GM23338 (cell line): ENCODE data around the gene STARD3. TPM values are rescaled to one million over a fixed set of nuclear protein-coding genes. Genes with fewer than 3 reads are reported as not detected.

Experiments used
- ATAC-seq: fragments of 200-7000 bp; cut with Tn5 transposase; 3 replicates; pipeline ENCODE4 v1.9.1; 2020
- DNase-seq: peaks from one replicate; pipeline ENCODE4 v3.0.0-alpha.2; 2015; ENCODE audit warnings: low spot score
- H2AFZ ChIP-seq: fragments of 200-600 bp; sonication (generic); 2 replicates; pipeline ENCODE4 v1.8.0; 2016; ENCODE audit warnings: antibody characterized with exemption, mild to moderate bottlenecking, moderate library complexity
- H3F3A ChIP-seq: fragments of 200-600 bp; sonication (generic); replicated peaks from 2 replicates; pipeline ENCODE4 v1.8.0; 2017; ENCODE audit warnings: antibody characterized with exemption, mixed run types, low read depth
- H3K27ac ChIP-seq: fragments of 200-600 bp; sonication (generic); 2 replicates; pipeline ENCODE4 v1.6.1; 2016; ENCODE audit warnings: low read depth
- H3K27me3 ChIP-seq: fragments of 200-600 bp; sonication (generic); 2 replicates; pipeline ENCODE4 v1.8.0; 2016; ENCODE audit warnings: mild to moderate bottlenecking, mixed run types, moderate library complexity; ENCODE audit not compliant: insufficient read depth
- H3K36me3 ChIP-seq: fragments of 200-600 bp; sonication (generic); 2 replicates; pipeline ENCODE4 v1.8.0; 2016; ENCODE audit warnings: mild to moderate bottlenecking; ENCODE audit not compliant: insufficient read depth
- H3K4me1 ChIP-seq: fragments of 200-600 bp; sonication (generic); 2 replicates; pipeline ENCODE4 v1.8.0; 2016; ENCODE audit warnings: mild to moderate bottlenecking, moderate library complexity; ENCODE audit not compliant: insufficient read depth
- H3K4me2 ChIP-seq: fragments of 200-600 bp; sonication (generic); 2 replicates; pipeline ENCODE4 v1.7.1; 2017; ENCODE audit warnings: mixed run types
- H3K4me3 ChIP-seq: fragments of 200-600 bp; sonication (generic); 2 replicates; pipeline ENCODE4 v1.6.1; 2016; ENCODE audit warnings: mixed run types
- H3K79me2 ChIP-seq: fragments of 200-600 bp; sonication (generic); replicated peaks from 2 replicates; pipeline ENCODE4 v1.8.0; 2017; ENCODE audit warnings: mild to moderate bottlenecking; ENCODE audit not compliant: insufficient read depth
- H3K9me2 ChIP-seq: fragments of 200-600 bp; sonication (generic); 2 replicates; pipeline ENCODE4 v1.8.0; 2017; ENCODE audit not compliant: insufficient read depth
- H4K20me1 ChIP-seq: fragments of 200-600 bp; sonication (generic); replicated peaks from 2 replicates; pipeline ENCODE4 v1.8.0; 2017; ENCODE audit warnings: mild to moderate bottlenecking; ENCODE audit not compliant: insufficient read depth
- H3K27ac Mint-ChIP-seq: 2 replicates; pipeline ENCODE4 v1.8.0; 2020; ENCODE audit warnings: inconsistent platforms, mild to moderate bottlenecking, moderate library complexity, mixed read lengths
- H3K27me3 Mint-ChIP-seq: 3 replicates; pipeline ENCODE4 v1.8.0; 2022; ENCODE audit warnings: low read depth, mild to moderate bottlenecking, moderate library complexity, mixed read lengths, inconsistent platforms; ENCODE audit not compliant: insufficient read depth, poor library complexity
- H3K36me3 Mint-ChIP-seq: 3 replicates; pipeline ENCODE4 v1.8.0; 2021; ENCODE audit warnings: low read depth, mild to moderate bottlenecking, inconsistent platforms, moderate library complexity, mixed read lengths
- H3K4me1 Mint-ChIP-seq: 3 replicates; pipeline ENCODE4 v1.8.0; 2020; ENCODE audit warnings: mild to moderate bottlenecking, inconsistent platforms, mixed read lengths
- H3K4me3 Mint-ChIP-seq: 3 replicates; pipeline ENCODE4 v1.8.0; 2021; ENCODE audit warnings: moderate library complexity, mild to moderate bottlenecking, inconsistent platforms, mixed read lengths
- H3K9me3 Mint-ChIP-seq: 3 replicates; pipeline ENCODE4 v1.8.0; 2020; ENCODE audit warnings: moderate library complexity, mild to moderate bottlenecking, inconsistent platforms, mixed read lengths
- CREB1 ChIP-seq: fragments of 250-450 bp; sonication (Bioruptor Pico); IDR thresholded peaks from 2 replicates; pipeline ENCODE4 v1.5.0; 2020; ENCODE audit warnings: low read depth, mild to moderate bottlenecking, moderate library complexity
- EZH2phosphoT487 ChIP-seq: fragments of 200-600 bp; sonication (generic); IDR thresholded peaks from one replicate; pipeline ENCODE4 v1.8.1; 2018; ENCODE audit warnings: antibody characterized with exemption; ENCODE audit not compliant: unreplicated experiment
- JUNB ChIP-seq: IDR thresholded peaks from one replicate; pipeline ENCODE4 v1.6.1; 2016; ENCODE audit warnings: antibody characterized with exemption; ENCODE audit not compliant: unreplicated experiment
- NANOG ChIP-seq: IDR thresholded peaks from 2 replicates; pipeline ENCODE4 v1.6.1; 2016; ENCODE audit warnings: antibody characterized with exemption, borderline replicate concordance
- STAT1 ChIP-seq: IDR thresholded peaks from one replicate; pipeline ENCODE4 v1.6.1; 2016; ENCODE audit warnings: antibody characterized with exemption; ENCODE audit not compliant: unreplicated experiment
- ZNF114 ChIP-seq: fragments of 250-450 bp; sonication (Bioruptor Pico); IDR thresholded peaks from 2 replicates; pipeline ENCODE4 v1.5.0; 2020; ENCODE audit warnings: mild to moderate bottlenecking, moderate library complexity
- polyA plus RNA-seq: library from polyadenylated mRNA; unstranded; fragments of >200 nt; fragmentation: Nextera tagmentation; extraction: Ambion mirVana; gene quantifications from 2 replicates; pipeline ENCODE4 v1.2.1, GENCODE V29; 2016
- total RNA-seq: library from RNA; depleted of rRNA; stranded (reverse); fragments of >200 nt; shearing (Covaris generic); gene quantifications from 2 replicates; pipeline ENCODE4 v1.2.3, GENCODE V29; 2014
- TF ChIP-seq, protein P1 (sequence below): IDR thresholded peaks from one replicate; pipeline ENCODE4 v1.6.1; 2018; ENCODE audit warnings: antibody characterized with exemption; ENCODE audit not compliant: unreplicated experiment
- TF ChIP-seq, protein P2 (sequence below): IDR thresholded peaks from 2 replicates; pipeline ENCODE4 v1.6.1; 2016; ENCODE audit warnings: antibody characterized with exemption
- TF ChIP-seq, protein P3 (sequence below), 2 experiments: fragments of 200-600 bp in 1 of 2; sonication (generic) in 1 of 2; conservative IDR thresholded peaks; 2 replicates each; pipeline versions ENCODE4 v1.5.1 to v1.6.1; 2016 to 2017; ENCODE audit warnings: antibody characterized with exemption in 2 of 2, low read depth in 2 of 2, mild to moderate bottlenecking in 2 of 2, moderate library complexity in 1 of 2

Gene STARD3
- total and polyA plus RNA-seq, 2 experiments from 2014 or later = 26.4 to 53.3 TPM

DNA sequence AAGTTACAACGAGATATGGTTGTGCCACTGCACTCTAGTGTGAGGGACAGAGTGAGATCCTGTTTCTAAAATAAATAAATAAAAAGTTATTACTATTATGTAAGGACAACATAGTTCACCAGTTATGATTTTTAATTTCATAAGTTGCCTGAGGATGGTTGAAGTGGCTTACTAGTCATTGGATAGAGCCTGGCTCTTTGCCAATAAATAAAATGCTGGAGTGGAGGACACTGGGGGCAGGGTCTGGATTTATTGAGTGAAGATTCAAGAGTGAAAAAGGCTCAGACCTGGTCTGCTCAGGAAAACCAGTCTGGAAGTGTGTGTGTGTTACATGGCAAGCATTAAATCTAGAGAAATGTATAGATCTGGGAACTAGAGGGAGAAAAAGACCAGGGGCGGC, 2.1 kb downstream of the STARD3 start (continued):
- TF ChIP-seq, protein P1, sequence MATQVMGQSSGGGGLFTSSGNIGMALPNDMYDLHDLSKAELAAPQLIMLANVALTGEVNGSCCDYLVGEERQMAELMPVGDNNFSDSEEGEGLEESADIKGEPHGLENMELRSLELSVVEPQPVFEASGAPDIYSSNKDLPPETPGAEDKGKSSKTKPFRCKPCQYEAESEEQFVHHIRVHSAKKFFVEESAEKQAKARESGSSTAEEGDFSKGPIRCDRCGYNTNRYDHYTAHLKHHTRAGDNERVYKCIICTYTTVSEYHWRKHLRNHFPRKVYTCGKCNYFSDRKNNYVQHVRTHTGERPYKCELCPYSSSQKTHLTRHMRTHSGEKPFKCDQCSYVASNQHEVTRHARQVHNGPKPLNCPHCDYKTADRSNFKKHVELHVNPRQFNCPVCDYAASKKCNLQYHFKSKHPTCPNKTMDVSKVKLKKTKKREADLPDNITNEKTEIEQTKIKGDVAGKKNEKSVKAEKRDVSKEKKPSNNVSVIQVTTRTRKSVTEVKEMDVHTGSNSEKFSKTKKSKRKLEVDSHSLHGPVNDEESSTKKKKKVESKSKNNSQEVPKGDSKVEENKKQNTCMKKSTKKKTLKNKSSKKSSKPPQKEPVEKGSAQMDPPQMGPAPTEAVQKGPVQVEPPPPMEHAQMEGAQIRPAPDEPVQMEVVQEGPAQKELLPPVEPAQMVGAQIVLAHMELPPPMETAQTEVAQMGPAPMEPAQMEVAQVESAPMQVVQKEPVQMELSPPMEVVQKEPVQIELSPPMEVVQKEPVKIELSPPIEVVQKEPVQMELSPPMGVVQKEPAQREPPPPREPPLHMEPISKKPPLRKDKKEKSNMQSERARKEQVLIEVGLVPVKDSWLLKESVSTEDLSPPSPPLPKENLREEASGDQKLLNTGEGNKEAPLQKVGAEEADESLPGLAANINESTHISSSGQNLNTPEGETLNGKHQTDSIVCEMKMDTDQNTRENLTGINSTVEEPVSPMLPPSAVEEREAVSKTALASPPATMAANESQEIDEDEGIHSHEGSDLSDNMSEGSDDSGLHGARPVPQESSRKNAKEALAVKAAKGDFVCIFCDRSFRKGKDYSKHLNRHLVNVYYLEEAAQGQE = no peak
- TF ChIP-seq STAT1 = no peak
- TF ChIP-seq EZH2phosphoT487 = no peak
- no peak for TF ChIP-seq JUNB
- no peak for TF ChIP-seq CREB1
- TF ChIP-seq, protein P2, sequence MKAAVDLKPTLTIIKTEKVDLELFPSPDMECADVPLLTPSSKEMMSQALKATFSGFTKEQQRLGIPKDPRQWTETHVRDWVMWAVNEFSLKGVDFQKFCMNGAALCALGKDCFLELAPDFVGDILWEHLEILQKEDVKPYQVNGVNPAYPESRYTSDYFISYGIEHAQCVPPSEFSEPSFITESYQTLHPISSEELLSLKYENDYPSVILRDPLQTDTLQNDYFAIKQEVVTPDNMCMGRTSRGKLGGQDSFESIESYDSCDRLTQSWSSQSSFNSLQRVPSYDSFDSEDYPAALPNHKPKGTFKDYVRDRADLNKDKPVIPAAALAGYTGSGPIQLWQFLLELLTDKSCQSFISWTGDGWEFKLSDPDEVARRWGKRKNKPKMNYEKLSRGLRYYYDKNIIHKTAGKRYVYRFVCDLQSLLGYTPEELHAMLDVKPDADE = no peak
- TF ChIP-seq, protein P3, sequence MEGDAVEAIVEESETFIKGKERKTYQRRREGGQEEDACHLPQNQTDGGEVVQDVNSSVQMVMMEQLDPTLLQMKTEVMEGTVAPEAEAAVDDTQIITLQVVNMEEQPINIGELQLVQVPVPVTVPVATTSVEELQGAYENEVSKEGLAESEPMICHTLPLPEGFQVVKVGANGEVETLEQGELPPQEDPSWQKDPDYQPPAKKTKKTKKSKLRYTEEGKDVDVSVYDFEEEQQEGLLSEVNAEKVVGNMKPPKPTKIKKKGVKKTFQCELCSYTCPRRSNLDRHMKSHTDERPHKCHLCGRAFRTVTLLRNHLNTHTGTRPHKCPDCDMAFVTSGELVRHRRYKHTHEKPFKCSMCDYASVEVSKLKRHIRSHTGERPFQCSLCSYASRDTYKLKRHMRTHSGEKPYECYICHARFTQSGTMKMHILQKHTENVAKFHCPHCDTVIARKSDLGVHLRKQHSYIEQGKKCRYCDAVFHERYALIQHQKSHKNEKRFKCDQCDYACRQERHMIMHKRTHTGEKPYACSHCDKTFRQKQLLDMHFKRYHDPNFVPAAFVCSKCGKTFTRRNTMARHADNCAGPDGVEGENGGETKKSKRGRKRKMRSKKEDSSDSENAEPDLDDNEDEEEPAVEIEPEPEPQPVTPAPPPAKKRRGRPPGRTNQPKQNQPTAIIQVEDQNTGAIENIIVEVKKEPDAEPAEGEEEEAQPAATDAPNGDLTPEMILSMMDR (conservative IDR thresholded peaks at IDR 0.05; ENCODE audit: low read depth in 2 of 2) = no peak
- TF ChIP-seq ZNF114 = no peak
- no peak for TF ChIP-seq NANOG

DNA sequence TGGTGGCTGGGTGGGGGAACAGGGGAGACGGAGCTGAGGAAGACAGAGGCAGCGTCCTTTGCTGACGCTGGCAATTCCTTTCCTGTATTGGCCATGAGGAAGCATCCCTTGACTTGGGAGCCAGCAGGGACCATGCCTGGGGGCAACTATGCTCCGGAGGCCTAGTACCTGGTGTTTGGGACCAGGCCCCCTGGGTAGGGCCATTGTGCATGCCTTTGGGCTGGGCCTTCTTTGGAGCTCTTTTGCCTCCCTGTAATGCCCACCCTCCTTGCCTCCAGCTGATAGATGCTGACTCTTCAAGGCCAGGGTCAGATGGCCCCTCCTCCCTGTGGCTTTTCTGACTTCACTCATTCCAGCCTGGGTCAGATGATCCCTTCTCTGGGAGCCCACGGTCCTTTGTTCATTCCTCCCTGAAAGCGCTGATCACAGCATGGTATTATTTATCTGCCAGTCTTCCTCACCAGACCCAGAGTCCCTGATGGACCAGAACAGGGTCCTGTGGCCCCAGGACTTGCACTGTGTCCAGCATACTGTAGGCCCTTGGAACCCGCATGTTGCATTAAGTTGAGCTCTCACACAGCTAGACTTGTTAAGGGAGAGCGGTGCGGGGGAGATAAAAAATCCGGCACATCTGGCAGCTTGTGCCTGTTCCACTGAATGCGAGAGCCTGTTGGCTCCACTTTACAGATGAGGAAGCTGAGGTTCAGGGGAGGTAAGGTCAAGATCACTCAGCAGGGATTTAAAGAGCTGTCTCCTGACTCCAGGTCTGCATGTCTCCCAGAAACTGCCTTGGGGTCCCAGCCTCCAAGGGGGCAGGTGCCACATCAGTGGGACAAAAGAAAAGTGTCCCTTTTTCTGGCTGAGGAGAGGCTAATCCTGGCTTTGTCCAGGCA, 2.9 kb downstream of the STARD3 start:
- ATAC-seq = peak; percentile 5; the same call in 1 of the 3 replicates
- Histone ChIP-seq H3K9me2 (no peaks in the 10 kb centered on the region), H3K4me3 (no peak overlapping the region), H3K4me1 (peaks cover 56% of the 10 kb centered on the region), H4K20me1 (peaks cover 22% of the 10 kb centered on the region), H3K4me2 (peak overlapping the region; percentile 20; the same call in 1 of the 2 replicates), H3K27ac (no peak overlapping the region), H3K27me3 (no peaks in the 10 kb centered on the region), H3F3A (peaks cover 28% of the 10 kb centered on the region; the same call in 1 of the 2 replicates), H3K36me3 (no peaks in the 10 kb centered on the region), H3K79me2 (peaks cover 62% of the 10 kb centered on the region), H2AFZ (no peak overlapping the region)
- Mint-ChIP-seq H3K9me3 (no peaks in the 10 kb centered on the region), H3K27me3 (peaks cover 16% of the 10 kb centered on the region), H3K36me3 (no peaks in the 10 kb centered on the region; the same call in 2 of the 3 replicates), H3K4me3 (peak overlapping the region; percentile 15; the same call in 1 of the 3 replicates), H3K4me1 (peaks cover 72% of the 10 kb centered on the region), H3K27ac (peak overlapping the region; percentile 68)
- no peak for DNase-seq
- TF ChIP-seq, protein P3 (conservative IDR thresholded peaks at IDR 0.05; ENCODE audit: low read depth in 2 of 2) = no peak
- no peak for TF ChIP-seq STAT1
